IMR-90 (cell line): ENCODE results near the gene ABR.

Source experiments
- CTCF ChIP-seq: conservative IDR thresholded peaks from 2 replicates; pipeline ENCODE4 v1.5.1; 2012; ENCODE audit warnings: mild to moderate bottlenecking, low read depth, low read length, improper control_type of control experiment
- MAFK ChIP-seq: IDR thresholded peaks from 2 replicates; pipeline ENCODE4 v1.6.1; 2012; ENCODE audit warnings: low read depth, low read length, improper control_type of control experiment
- POLR2A ChIP-seq: IDR thresholded peaks from 2 replicates; pipeline ENCODE4 v1.6.1; 2012; ENCODE audit warnings: mild to moderate bottlenecking, low read depth, low read length
- RCOR1 ChIP-seq: IDR thresholded peaks from 2 replicates; pipeline ENCODE4 v1.6.1; 2012; ENCODE audit warnings: mild to moderate bottlenecking, low read length, improper control_type of control experiment; ENCODE audit not compliant: insufficient replicate concordance
- RFX5 ChIP-seq: IDR thresholded peaks from 2 replicates; pipeline ENCODE4 v1.8.0; 2012; ENCODE audit warnings: low read depth, mild to moderate bottlenecking, low read length, moderate library complexity
- SMC3 ChIP-seq: fragments of 150-350 bp; IDR thresholded peaks from 2 replicates; pipeline ENCODE4 v1.6.1; 2016; ENCODE audit warnings: low read depth, mild to moderate bottlenecking, antibody characterized with exemption, low read length, moderate library complexity
- USF2 ChIP-seq: fragments of 150-350 bp; IDR thresholded peaks from 2 replicates; pipeline ENCODE4 v1.6.1; 2017; ENCODE audit warnings: mild to moderate bottlenecking, antibody characterized with exemption, low read length, low read depth

GRCh38 chr17:1169929-1170312 is 9.9 kb downstream of the ABR start:
- no peak for TF ChIP-seq SMC3
- no peak for TF ChIP-seq USF2
- TF ChIP-seq POLR2A: no peak
- TF ChIP-seq MAFK: no peak
- no peak for TF ChIP-seq RFX5
- TF ChIP-seq CTCF: no peak
- TF ChIP-seq RCOR1: no peak
